ENCODE measurements around the gene LENG9. TPM values are rescaled to one million over a fixed set of nuclear protein-coding genes. Genes with fewer than 3 reads are reported as not detected.

Gene LENG9
- total RNA-seq, 1 donor from 2014 or later, result 4.5 TPM

DNA sequence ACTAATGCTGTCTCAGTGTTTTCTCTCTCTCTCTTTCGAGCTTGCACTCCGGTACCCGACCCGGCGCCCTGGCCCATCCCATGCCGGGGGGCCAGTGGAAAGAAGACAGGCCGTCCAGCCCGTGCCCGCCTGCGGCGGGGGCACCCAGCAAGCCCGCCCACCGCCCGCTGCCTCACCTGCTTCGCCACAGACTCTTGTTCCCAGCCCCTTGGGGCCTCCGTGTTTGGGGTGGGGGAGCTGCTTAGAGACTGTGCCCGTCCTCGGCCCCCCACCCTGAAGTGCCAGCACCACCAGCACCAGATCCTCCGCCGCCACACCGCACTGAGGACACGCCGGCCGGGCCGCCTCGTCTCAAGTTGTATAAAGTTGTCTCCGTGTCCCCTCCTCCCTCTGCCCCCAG, 2.4 kb downstream of the LENG9 start:
- DNase-seq (ENCODE audit: low spot score in 2 of 2), result no peak
- FAIRE-seq, result no peak

DNA sequence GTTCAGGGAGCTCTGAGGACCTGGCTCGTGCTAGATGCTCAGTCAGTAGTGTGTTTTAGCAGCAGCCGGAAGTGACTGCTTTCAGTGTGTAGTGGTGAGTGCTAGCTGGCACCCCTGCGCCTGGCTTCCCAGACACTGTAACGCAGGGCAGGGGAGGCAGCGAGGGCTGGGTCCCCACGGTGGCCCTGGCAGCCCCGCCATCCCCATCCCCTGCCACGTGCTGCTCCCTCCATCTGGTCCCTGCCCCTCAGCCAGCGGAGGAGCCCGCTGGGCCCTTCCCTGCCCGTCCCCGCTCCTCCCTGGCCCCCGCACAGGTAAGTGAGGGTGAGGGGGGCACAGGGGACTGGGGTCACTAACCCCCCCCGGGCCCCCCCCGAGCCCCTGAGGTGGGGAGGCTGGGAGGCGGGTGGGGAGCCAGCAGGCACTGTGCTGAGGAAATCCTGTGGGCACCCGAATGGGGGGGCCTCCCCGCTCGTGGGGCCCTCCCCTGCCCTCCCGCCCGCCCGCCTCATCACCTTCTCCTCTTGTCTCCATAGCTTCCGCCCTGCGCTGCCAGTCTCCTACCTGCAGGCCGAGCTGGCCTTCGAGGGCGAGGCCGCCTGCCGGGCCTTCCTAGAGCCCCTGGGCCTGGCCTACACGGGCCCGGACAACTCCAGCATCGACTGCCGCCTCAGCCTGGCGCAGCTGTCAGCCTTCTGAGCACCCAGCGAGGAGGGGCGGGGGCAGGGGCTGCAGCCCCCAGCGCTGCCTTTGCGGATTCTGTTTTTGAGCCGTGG, 3.2 kb downstream of the LENG9 start:
- FAIRE-seq (no peak), DNase-seq (ENCODE audit: low spot score in 2 of 2) (no peak)

DNA sequence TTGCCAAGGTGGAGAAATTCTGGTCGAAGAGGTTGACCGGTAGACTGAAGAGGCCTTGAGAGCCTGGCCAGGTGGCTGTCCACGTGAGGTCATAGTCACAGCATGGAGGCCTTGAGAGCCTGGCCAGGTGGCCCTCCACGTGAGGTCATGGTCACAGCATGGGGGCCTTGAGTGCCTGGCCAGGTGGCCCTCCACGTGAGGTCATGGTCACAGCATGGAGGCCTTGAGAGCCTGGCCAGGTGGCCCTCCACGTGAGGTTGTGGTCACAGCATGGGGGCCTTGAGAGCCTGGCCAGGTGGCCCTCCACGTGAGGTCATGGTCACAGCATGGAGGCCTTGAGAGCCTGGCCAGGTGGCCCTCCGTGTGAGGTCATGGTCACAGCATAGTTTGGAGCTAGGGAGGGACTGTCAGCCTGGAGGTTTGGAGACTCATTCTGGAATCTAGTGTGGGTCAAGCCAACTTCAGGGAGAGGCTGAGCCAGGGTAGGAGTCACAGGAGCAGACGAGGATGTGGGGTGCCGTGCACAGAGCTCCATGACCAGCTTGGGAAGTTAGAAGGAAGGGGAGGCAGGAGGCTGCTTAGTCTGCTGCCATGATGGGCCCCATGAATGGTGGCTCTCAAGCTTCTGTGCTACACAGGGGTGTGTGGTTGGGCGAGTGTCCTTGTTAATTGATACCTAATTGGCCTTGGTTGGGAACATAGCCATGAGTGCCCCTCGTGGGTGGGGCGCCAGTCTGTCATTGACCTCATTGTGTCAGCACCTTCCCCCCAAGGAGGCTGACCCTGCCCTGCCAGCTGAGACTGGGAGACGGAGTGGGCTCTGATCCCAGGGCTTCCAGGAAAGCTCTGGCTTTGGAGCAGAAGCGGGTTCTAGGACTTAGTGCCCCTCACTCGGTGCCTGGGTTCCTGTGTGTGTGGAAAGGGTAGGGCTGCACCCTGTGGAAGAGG, 4.0 kb downstream of the LENG9 start:
- FAIRE-seq, result no peak
- DNase-seq (ENCODE audit: low spot score in 2 of 2), result no peak

DNA sequence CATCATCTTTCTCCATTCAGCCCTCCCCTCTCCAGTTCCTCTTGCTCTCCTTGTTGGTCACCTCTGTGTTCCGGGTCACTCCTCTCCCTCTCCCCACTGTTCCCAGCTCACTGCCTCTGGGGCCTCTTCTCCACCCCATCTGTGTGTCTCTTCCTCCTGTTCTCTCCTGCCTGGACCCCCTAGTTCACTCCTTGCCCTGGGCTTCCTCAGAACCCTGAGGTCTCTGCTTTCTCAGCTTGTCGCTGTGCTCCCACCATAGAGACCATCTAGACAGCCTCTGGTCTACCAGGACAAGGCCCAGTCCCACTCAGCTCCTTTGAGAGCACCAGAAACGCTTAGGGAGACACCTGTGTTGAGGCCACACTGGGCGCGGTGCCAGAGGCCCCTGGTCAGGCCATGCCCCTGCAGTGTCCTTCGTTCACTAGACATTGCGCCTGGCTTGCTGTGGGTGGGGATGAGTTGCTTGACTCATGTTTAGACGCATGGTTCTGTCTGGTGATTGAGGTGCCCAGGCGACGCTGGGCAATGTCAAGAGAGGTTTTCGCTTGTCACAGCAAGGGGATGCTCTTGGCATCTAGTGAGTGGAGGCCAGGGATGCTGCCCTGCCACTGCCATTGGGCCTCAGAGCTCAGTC, 4.8 kb downstream of the LENG9 start:
- no peak for DNase-seq (ENCODE audit: low spot score in 2 of 2)
- FAIRE-seq, result no peak

DNA sequence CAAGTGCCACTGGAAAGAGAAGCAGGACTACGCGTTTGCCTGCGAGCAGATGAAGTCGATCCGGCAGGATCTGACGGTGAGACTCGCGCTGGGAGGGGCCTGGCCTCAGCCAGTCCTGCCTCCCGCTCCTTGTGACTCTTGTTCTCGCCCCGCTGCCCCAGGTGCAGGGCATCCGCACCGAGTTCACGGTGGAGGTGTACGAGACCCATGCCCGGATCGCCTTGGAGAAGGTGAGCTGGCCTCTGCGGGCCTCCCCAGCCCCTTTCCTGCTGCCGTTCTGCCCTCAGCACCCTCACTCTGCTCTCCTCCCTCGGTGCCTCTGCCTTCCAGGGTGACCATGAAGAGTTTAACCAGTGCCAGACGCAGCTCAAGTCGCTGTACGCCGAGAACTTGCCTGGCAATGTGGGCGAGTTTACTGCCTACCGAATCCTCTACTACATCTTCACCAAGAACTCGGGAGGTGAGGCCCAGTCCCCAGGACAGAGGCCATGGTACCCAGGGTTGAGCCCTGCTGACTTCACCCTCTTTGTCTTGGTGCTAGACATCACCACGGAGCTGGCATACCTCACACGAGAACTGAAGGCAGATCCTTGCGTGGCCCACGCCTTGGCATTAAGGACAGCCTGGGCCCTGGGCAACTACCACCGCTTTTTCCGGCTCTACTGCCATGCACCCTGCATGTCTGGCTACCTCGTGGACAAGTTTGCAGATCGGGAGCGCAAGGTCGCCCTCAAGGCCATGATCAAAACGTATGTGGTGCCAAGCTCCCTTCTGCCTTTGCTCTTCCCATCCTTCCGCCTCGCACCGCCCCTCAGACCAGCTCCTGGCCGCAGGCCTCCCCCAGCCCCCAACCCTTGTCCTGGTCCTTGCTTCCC, 5.6 kb downstream of the LENG9 start:
- no peak for FAIRE-seq

DNA sequence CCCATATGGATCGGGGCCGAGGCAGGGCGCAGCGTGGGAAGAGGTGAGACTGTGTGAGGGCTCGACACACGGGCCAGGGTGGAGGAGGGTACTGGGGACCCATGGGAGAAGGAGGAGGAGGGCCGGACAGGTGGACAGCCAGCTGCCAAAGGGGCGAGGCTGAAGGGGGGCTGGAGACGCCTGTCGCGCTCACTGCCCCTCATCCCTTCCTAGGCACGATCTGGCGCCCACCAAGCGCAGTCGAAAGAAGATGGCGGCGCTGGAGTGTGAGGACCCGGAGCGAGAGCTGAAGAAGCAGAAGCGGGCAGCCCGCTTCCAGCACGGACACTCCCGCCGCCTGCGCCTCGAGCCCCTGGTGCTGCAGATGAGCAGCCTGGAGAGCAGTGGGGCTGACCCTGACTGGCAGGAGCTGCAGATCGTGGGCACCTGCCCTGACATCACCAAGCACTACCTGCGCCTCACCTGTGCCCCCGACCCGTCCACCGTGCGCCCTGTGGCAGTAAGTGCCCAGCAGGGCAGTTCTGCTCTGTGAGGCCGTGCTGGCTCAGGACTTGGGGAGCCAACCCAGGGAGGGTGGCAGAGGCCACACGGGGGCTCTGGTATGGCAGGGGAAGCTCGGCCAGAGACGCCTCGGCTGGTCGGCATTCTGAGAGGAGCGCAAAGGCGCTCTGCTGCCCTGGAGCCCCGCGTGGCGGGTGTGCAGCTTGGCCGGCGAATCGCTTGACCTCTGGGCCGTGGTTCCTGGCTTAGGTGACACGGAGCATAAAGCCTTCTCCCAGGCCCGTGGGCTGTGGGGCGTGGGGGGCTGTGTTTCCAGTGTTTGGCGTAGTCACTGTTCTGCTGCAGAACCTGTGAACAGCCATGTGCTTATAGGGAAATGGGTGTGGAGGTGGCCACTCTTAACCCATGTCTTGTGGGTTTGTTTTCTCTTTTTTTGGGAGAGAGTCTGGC, 6.9 kb downstream of the LENG9 start:
- no peak for FAIRE-seq
- no peak for DNase-seq (ENCODE audit: low spot score in 2 of 2)

More for the DNA sequence above, 5.6 kb downstream of the LENG9 start:
- DNase-seq (ENCODE audit: low spot score in 2 of 2), result no peak

DNA sequence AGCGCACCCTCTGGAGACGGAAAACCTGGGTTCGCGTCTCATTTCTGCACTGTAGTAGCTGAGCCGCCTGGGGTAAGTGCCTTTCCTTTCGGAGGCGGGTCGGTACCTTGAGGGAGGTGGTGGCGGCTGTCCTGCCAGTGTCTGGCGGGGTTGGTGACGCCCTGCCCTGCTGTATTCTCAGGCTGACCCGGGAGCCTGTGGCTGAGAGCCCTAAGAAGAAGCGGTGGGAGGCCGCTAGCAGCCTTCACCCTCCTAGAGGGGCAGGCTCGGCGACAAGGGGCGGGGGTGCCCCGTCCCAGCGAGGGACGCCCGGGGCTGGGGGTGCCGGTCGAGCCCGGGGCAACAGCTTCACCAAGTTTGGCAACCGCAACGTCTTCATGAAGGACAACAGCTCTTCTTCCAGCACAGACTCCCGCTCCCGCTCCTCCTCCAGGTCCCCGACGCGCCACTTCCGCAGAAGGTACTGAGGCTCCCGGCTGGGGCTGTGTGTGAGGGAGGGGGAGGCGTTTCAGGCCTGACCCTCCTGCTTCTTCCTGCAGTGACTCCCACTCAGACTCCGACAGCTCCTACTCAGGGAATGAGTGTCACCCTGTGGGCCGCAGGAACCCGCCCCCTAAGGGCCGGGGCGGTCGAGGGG, 7.7 kb downstream of the LENG9 start:
- FAIRE-seq (no peak), DNase-seq (ENCODE audit: low spot score in 2 of 2) (no peak)

- no peak for FAIRE-seq
Observed at GRCh38 chr19:54454781-54455675, 8.6 kb downstream of the LENG9 start.

DNA sequence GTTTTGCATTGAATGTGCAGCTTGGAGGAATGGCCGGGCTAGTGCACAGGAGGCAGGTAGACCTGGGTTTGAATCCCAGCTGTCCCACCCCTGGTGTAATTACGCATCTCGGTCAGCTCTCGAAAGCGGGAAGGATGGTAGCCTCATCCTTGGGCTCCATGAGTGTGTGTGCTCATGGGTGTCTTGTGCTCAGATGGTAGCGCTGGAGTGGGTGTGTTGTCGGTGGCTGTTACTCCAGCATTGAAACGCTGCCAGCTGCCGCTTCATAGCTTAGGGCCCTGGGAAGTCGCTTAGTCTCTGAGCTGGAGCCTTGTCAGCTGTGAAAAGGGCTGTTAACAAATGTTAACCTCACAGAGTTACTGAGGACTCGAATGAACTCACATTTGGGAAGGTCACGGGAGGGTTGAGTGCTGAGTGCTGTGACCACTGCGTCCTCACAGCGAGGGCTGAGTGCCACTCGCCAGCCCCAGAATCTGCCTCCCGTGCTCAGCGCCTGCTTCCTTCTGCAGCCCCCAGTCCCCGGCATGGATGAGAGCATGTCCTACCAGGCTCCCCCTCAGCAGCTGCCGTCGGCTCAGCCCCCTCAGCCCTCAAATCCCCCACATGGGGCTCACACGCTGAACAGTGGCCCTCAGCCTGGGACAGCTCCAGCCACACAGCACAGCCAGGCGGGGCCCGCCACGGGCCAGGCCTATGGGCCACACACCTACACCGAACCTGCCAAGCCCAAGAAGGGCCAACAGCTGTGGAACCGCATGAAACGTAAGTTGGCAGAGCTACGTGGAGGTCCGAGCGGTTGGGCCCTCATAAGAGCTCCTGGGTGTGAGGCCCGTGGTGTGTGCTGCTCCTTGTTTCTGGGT, 9.4 kb downstream of the LENG9 start:
- no peak for FAIRE-seq

More at GRCh38 chr19:54454781-54455675, 8.6 kb downstream of the LENG9 start:
- DNase-seq (ENCODE audit: low spot score in 2 of 2), result no peak

DNA sequence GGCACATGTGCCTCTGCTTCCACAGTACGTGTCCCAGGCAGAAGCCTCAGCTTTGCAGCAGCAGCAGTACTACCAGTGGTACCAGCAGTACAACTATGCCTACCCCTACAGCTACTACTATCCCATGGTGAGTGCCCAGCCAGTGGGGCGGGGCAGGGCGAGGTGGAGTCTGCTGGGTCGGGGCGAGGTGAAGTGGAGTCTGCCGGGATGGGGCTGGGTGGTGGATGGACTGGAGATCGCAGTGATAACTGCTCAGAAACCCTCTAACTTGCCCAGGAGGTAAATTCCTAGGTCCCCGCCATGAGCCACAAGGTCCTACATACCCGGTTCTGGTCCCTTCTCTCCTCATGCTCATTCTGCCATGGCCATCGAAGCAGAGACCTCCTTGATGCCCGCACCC, 11.0 kb downstream of the LENG9 start:
- FAIRE-seq (no peak), DNase-seq (ENCODE audit: low spot score in 2 of 2) (no peak)

More for the DNA sequence above, 9.4 kb downstream of the LENG9 start:
- DNase-seq (ENCODE audit: low spot score in 2 of 2), result no peak

DNA sequence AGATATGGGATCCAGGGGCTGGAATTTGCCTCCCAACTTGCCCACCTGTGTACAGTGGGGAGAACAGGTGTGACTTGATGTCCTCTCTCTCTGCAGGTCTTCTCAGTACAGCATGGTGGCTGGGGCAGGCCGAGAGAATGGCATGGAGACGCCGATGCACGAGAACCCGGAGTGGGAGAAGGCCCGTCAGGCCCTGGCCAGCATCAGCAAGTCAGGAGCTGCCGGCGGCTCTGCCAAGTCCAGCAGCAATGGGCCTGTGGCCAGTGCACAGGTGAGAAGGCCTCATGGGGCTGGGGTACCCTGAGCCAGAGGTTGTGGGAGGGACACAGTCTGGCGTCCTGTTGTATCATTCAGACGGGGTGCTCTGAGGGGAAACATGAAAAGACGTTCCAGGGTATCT, 11.6 kb downstream of the LENG9 start:
- no peak for FAIRE-seq

DNA sequence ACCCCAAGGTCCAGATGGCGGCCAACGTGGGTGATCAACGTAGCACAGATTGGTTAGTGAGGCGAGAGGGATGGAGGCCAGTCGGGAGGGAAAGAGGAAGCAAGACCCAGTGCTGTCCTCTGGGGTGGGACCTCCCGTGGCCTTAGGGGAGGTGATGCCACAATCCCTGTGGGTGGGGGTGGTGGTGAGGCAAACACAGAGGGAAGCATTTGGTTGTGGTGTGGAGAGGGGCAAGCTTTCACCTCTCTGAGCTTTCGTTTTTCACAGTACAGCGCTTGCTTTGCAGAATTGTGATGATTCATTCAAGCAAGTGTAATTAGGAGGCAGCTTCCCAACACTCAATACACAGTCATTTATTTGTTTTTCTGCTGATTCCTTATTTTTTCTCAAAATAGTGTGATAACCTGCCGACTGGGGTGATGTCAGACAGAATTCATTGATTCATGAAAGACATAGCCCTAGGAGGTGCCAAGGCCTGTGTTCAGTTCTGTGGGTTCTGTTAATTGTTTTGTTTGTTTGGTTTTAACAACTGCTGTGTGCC, 12.2 kb downstream of the LENG9 start:
- FAIRE-seq, result no peak

More for the DNA sequence above, 11.6 kb downstream of the LENG9 start:
- DNase-seq (ENCODE audit: low spot score in 2 of 2), result no peak

DNA sequence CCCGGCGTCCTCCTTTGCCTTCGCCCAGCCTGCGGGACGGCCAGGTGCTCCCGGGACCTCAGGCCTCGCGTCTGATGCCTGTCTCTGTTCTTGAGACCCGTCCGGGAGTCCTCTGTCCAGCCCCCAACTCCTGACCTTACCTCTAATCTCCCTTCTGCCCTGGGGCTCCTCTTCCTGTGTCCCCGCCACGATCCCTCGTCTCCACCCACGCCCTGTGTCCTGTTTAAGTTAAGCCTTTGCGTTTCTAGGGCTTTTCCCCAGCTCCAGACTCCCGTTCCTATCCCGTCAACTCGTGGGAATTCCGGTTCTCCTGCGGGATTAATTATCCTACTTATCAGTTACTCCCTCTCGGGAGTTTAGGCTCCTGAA, 13.9 kb downstream of the LENG9 start:
- DNase-seq (ENCODE audit: low spot score in 2 of 2) (no peak), FAIRE-seq (no peak)

More for the DNA sequence above, 12.2 kb downstream of the LENG9 start:
- no peak for DNase-seq (ENCODE audit: low spot score in 2 of 2)

DNA sequence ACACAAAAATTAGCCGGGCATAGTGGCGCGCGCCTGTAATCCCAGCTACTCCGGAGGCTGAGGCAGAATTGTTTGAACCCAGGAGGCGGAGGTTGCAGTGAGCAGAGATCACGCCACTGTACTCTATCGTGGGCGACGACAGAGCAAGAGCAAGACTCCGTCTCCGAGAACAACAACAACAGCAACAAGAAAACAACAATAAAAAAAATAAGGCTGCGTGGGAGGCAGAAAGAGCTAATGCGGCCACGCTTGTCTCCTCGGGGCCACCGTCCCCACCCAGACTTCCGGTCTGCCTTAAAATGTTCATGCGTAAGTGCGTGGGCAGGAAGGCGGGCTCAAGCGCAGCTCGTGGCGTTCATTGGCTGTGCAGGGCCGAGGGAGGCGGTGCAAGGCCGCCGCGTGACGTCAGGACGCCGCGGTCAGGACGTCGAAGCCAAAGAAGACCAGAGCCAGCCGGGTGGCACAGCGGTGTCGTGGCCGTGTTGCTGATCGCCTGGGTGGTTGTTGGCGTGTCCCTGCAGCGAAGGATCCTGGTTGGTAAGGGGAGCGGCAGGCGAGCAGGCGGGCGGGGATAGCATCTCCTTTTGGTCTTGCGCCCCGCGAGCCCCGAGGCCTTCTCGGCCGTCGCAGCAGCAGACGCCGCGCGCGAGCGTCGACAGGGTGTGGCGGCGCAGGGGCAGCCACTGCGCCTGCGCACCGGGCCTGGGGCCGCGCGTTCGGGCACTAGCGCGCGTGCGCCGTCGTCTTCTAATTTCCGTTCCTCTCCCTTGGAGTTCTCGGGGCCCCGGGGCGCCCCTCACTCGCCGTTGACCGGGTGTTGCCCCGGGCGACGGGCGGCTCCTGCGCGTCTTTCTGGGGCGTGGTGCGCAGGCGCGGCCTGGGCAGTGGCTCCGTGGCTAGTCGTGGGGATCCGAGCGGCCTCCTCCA, 14.5 kb downstream of the LENG9 start, which contains the start of gene LENG8:
TSS of gene LENG8 (plus strand) at position 426 of the 927 bp plus-strand sequence. CDS start 2,146 bp downstream, outside the sequence.
- DNase-seq (ENCODE audit: low spot score in 2 of 2) (peak; percentile 97 to 98), FAIRE-seq (peak; percentile 33)
